Measurements from ENCODE around the gene MAP4K4.

The MAP4K4 gene

GRCh38 chr2:101731221-101732054 is 33.9 kb downstream of the MAP4K4 start:
- no peak overlapping the region for H3K4me3 ChIP-seq (ENCODE audit: low read length)
- H3K36me3 ChIP-seq (ENCODE audit: control insufficient read depth, insufficient read depth, low read length) = no peaks in the 10 kb centered on the region
- no peaks in the 10 kb centered on the region for H3K27me3 ChIP-seq (ENCODE audit: control insufficient read depth, insufficient read depth, low read length)
- no peak overlapping the region for H3K27ac ChIP-seq (ENCODE audit: low read depth, low read length)
- H3K9ac ChIP-seq (ENCODE audit: low read length) = no peak overlapping the region
- peaks cover 17% of the 10 kb centered on the region for H3K4me1 ChIP-seq (ENCODE audit: control insufficient read depth, insufficient read depth, low read length)

- H3K36me3 ChIP-seq (ENCODE audit: control insufficient read depth, insufficient read depth, low read length) = no peaks in the 10 kb centered on the region
- peaks cover 18% of the 10 kb centered on the region for H3K4me1 ChIP-seq (ENCODE audit: control insufficient read depth, insufficient read depth, low read length)
- H3K27ac ChIP-seq (ENCODE audit: low read depth, low read length) = no peak overlapping the region
- no peak overlapping the region for H3K9ac ChIP-seq (ENCODE audit: low read length)
- no peak overlapping the region for H3K4me3 ChIP-seq (ENCODE audit: low read length)
- H3K27me3 ChIP-seq (ENCODE audit: control insufficient read depth, insufficient read depth, low read length) = no peaks in the 10 kb centered on the region
Measured at GRCh38 chr2:101732199-101732598, 34.7 kb downstream of the MAP4K4 start.

GRCh38 chr2:101732773-101733256 is 35.3 kb downstream of the MAP4K4 start:
- H3K9ac ChIP-seq (ENCODE audit: low read length) = no peak overlapping the region
- no peaks in the 10 kb centered on the region for H3K27me3 ChIP-seq (ENCODE audit: control insufficient read depth, insufficient read depth, low read length)
- H3K36me3 ChIP-seq (ENCODE audit: control insufficient read depth, insufficient read depth, low read length) = no peaks in the 10 kb centered on the region
- H3K27ac ChIP-seq (ENCODE audit: low read depth, low read length) = no peak overlapping the region
- H3K4me1 ChIP-seq (ENCODE audit: control insufficient read depth, insufficient read depth, low read length) = peaks cover 18% of the 10 kb centered on the region
- no peak overlapping the region for H3K4me3 ChIP-seq (ENCODE audit: low read length)

- Histone ChIP-seq H3K27me3 (ENCODE audit: control insufficient read depth, insufficient read depth, low read length) (no peaks in the 10 kb centered on the region), H3K36me3 (ENCODE audit: control insufficient read depth, insufficient read depth, low read length) (no peaks in the 10 kb centered on the region), H3K4me3 (ENCODE audit: low read length) (no peak overlapping the region), H3K27ac (ENCODE audit: low read depth, low read length) (no peak overlapping the region), H3K9ac (ENCODE audit: low read length) (no peak overlapping the region), H3K4me1 (ENCODE audit: control insufficient read depth, insufficient read depth, low read length) (peaks cover 18% of the 10 kb centered on the region)
Measured at GRCh38 chr2:101733257-101733993, 35.9 kb downstream of the MAP4K4 start.

- Histone ChIP-seq H3K36me3 (ENCODE audit: control insufficient read depth, insufficient read depth, low read length) (no peaks in the 10 kb centered on the region), H3K9ac (ENCODE audit: low read length) (no peak overlapping the region), H3K27ac (ENCODE audit: low read depth, low read length) (no peak overlapping the region), H3K4me3 (ENCODE audit: low read length) (no peak overlapping the region), H3K4me1 (ENCODE audit: control insufficient read depth, insufficient read depth, low read length) (peaks cover 18% of the 10 kb centered on the region), H3K27me3 (ENCODE audit: control insufficient read depth, insufficient read depth, low read length) (no peaks in the 10 kb centered on the region)
Measured at GRCh38 chr2:101734505-101735165, 37.1 kb downstream of the MAP4K4 start.

- peaks cover 18% of the 10 kb centered on the region for H3K4me1 ChIP-seq (ENCODE audit: control insufficient read depth, insufficient read depth, low read length)
- no peak overlapping the region for H3K4me3 ChIP-seq (ENCODE audit: low read length)
Measured at GRCh38 chr2:101735166-101735533, 37.6 kb downstream of the MAP4K4 start.

GRCh38 chr2:101736233-101736632 is 38.7 kb downstream of the MAP4K4 start:
- Histone ChIP-seq H3K4me3 (ENCODE audit: low read length) (no peak overlapping the region), H3K27ac (ENCODE audit: low read depth, low read length) (no peak overlapping the region), H3K4me1 (ENCODE audit: control insufficient read depth, insufficient read depth, low read length) (peaks cover 18% of the 10 kb centered on the region), H3K36me3 (ENCODE audit: control insufficient read depth, insufficient read depth, low read length) (no peaks in the 10 kb centered on the region), H3K27me3 (ENCODE audit: control insufficient read depth, insufficient read depth, low read length) (no peaks in the 10 kb centered on the region), H3K9ac (ENCODE audit: low read length) (no peak overlapping the region)

More at GRCh38 chr2:101735166-101735533, 37.6 kb downstream of the MAP4K4 start:
- Histone ChIP-seq H3K27me3 (ENCODE audit: control insufficient read depth, insufficient read depth, low read length) (no peaks in the 10 kb centered on the region), H3K36me3 (ENCODE audit: control insufficient read depth, insufficient read depth, low read length) (no peaks in the 10 kb centered on the region), H3K9ac (ENCODE audit: low read length) (no peak overlapping the region), H3K27ac (ENCODE audit: low read depth, low read length) (no peak overlapping the region)

- H3K36me3 ChIP-seq (ENCODE audit: control insufficient read depth, insufficient read depth, low read length) = no peaks in the 10 kb centered on the region
- H3K4me1 ChIP-seq (ENCODE audit: control insufficient read depth, insufficient read depth, low read length) = peaks cover 18% of the 10 kb centered on the region
- no peak overlapping the region for H3K27ac ChIP-seq (ENCODE audit: low read depth, low read length)
- no peaks in the 10 kb centered on the region for H3K27me3 ChIP-seq (ENCODE audit: control insufficient read depth, insufficient read depth, low read length)
- no peak overlapping the region for H3K9ac ChIP-seq (ENCODE audit: low read length)
- no peak overlapping the region for H3K4me3 ChIP-seq (ENCODE audit: low read length)
Measured at GRCh38 chr2:101736861-101737291, 39.4 kb downstream of the MAP4K4 start.

GRCh38 chr2:101737478-101738255 is 40.2 kb downstream of the MAP4K4 start:
- H3K4me3 ChIP-seq (ENCODE audit: low read length) = no peak overlapping the region
- H3K27ac ChIP-seq (ENCODE audit: low read depth, low read length) = no peak overlapping the region
- no peak overlapping the region for H3K9ac ChIP-seq (ENCODE audit: low read length)
- no peaks in the 10 kb centered on the region for H3K27me3 ChIP-seq (ENCODE audit: control insufficient read depth, insufficient read depth, low read length)
- H3K4me1 ChIP-seq (ENCODE audit: control insufficient read depth, insufficient read depth, low read length) = peaks cover 18% of the 10 kb centered on the region
- H3K36me3 ChIP-seq (ENCODE audit: control insufficient read depth, insufficient read depth, low read length) = no peaks in the 10 kb centered on the region

GRCh38 chr2:101738649-101739048 is 41.1 kb downstream of the MAP4K4 start:
- Histone ChIP-seq H3K27me3 (ENCODE audit: control insufficient read depth, insufficient read depth, low read length) (no peaks in the 10 kb centered on the region), H3K4me3 (ENCODE audit: low read length) (no peak overlapping the region), H3K27ac (ENCODE audit: low read depth, low read length) (no peak overlapping the region), H3K9ac (ENCODE audit: low read length) (no peak overlapping the region), H3K4me1 (ENCODE audit: control insufficient read depth, insufficient read depth, low read length) (peaks cover 17% of the 10 kb centered on the region), H3K36me3 (ENCODE audit: control insufficient read depth, insufficient read depth, low read length) (no peaks in the 10 kb centered on the region)

GRCh38 chr2:101740555-101740964 is 43.1 kb downstream of the MAP4K4 start:
- Histone ChIP-seq H3K36me3 (ENCODE audit: control insufficient read depth, insufficient read depth, low read length) (no peaks in the 10 kb centered on the region), H3K9ac (ENCODE audit: low read length) (no peak overlapping the region), H3K27me3 (ENCODE audit: control insufficient read depth, insufficient read depth, low read length) (no peaks in the 10 kb centered on the region), H3K4me3 (ENCODE audit: low read length) (no peak overlapping the region), H3K27ac (ENCODE audit: low read depth, low read length) (no peak overlapping the region), H3K4me1 (ENCODE audit: control insufficient read depth, insufficient read depth, low read length) (peaks cover 10% of the 10 kb centered on the region)
